ENCODE measurements around the gene SDCCAG8.

The SDCCAG8 gene

DNA sequence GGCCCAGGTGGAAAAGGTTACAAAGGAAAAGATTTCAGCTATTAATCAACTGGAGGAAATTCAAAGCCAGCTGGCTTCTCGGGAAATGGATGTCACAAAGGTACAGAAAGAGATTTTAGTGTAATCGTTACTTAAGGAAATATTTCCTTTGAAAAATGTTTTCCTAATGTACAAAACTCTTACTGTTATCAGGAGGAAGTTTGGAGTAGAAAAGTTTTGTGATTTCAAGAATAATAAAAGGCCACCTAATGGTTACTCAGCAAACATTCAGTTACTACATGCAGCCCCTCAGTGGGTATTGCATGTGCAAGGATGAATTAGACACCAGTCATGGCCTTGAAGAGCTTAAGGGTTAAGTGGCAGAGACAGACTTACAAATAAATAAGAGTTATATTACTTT, 85.2 kb downstream of the SDCCAG8 start:
- DNase-seq: no peak

DNA sequence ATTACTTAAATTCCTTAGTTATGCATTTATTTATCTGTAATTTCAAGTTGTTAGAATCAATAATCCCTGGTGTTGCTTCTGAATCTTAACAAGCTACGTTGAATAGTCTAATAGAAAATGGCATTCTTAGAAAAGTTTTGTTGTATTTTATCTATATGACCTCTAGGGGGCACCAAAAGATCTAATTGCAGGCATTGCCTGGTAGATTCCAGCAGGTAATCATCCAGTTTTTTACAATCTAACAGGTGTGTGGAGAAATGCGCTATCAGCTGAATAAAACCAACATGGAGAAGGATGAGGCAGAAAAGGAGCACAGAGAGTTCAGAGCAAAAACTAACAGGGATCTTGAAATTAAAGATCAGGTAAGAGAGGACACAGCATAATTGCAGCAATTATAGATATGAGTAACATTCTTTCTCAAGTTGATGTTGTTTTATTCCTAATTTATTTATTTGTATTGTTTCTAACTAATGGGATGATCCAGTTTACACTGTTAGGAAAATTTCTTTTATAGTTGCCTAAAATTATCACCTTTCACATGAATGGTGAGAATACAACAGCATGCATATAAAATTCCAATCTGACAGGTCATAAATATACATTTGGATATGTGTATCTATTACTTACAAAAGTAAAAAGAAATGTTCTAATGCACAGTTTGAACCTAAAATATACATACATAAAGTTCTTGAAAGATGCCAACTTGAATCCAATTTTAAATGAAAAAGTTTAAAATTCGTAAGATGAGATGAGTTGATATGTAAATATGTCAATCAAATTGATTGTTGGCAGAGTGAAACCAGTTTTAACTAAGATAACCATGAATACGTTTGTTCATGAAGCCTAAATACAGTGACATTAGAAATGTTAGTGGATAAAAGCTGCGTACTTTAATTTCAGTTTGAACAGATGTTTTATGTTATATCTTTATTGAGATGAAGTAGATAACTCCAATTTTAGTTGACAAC, 88.4 kb downstream of the SDCCAG8 start:
- DNase-seq: no peak

DNA sequence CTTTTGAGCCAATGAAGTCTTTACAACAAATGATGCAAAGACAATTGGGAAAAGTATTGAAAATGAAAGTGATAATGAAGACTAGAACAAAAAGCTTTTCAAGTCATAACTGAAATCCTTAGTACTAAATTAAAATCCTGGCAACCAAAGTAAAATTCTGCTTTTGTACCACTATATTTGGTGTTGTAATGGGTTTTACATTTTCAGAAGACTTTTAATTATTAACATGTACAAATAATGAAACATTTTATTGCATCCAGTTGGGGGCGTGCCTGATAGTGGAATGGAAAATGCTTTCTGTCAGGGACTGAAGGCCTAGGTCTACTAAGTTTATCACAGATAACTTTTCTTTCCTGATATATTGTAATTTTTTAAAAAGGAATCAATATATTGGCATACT, 89.4 kb downstream of the SDCCAG8 start:
- no peak for DNase-seq

- DNase-seq: no peak
Measured at GRCh38 chr1:243346016-243346415, 90.2 kb downstream of the SDCCAG8 start.

DNA sequence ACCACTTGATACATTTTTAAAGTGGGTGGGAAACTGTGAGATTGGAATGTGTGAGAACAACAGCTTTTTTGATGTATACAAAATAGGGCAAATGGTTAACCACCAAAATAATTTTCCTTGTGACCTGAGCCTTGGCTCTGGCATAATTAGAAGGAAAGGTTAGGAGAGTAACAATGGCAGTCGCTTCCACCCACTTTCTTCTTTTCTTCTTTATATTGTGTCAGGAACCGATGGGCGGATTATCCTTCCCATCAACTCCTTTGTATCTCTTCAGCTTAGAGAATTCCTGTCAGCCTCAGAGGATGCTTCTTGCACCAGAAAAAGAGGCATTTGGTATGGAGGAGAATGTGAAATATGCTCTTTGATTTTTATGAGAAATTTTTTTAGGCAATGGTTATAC, 90.6 kb downstream of the SDCCAG8 start:
- DNase-seq: no peak

DNA sequence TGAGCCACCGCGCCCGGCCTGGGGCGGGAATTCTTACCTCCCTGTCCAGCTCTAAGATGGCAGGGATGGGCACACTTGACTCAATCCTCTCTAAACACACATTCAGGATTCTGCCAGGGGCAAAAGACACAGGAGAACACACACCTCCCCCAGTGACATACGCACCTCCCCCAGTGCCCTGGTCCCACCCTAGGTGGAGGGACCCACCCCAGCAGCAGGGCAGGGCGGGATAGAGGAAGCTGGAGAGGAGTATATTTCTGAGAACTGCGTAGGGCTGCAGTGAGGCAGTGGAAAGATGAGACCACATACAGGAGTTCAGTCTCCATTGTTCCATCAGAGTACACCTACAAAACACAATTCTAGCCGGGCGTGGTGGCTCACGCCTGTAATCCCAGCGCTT, 92.5 kb downstream of the SDCCAG8 start:
- DNase-seq: no peak

- DNase-seq: no peak
Measured at GRCh38 chr1:243349128-243349527, 93.3 kb downstream of the SDCCAG8 start.

DNA sequence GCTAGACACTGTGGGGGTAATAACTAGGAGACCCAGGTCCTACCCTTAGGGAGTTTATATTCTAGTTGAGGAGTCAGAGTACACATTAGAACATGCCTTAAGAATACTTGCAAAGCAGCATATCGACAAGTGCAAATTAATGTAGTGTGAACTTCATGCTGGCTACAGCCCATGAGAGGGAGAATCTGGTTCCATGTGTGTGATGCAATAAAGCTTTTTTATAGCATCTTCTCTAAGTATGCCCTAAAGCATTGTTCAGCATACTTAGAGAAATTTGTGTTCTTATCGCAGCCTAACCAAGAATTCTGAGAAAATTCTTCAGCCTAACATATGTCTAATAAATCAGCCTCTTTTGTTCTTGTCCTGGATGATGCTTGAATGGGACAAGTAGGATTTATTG, 95.5 kb downstream of the SDCCAG8 start:
- no peak for DNase-seq

DNA sequence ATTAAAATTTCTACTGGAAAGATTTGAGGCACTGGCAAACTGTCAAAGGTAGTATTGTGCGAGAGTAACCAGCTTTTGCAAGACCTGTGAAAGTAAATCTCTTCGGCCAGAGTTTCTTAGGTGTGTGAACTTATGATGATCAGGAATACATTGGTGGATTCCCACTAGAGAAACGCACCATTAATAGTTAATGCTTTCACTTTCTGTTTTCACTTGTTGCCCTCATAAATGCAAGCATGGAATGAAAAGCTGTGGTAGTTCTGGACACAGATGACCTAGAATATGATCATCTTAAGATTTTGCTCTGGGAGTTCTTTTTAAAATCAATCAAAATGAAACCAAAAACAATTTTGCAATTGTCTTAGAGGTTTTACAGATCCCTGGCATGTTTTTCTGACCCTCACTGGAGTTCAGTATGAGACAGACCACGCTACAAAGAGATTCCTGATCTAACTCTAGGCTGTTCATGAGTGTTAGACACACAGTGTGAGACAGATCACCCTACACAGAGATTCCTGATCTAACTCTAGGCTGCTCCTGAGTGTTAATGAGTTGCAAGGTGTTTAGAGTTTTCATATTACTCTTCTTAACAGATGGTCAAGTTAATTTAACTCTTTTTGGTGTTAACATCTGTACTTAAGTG, 98.8 kb downstream of the SDCCAG8 start:
- no peak for DNase-seq

DNA sequence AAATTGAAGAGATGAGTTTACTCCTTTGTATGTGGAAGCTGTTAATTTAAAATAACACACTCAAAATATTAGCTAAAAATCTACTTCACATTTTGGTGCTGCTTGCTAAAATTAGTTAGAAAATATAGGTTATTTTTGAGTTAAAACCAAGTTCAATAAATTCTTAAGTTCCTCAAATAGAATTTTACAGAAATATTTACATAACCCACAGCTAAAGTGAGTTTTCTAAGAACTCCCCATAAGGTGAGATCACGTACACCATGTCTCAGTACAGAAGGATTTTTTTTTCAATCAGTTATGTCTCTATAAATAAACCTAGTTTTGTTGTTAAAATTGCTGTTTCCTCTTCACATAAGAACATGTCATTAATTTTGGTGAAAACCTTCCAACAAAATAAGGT, 108.0 kb downstream of the SDCCAG8 start:
- no peak for DNase-seq

DNA sequence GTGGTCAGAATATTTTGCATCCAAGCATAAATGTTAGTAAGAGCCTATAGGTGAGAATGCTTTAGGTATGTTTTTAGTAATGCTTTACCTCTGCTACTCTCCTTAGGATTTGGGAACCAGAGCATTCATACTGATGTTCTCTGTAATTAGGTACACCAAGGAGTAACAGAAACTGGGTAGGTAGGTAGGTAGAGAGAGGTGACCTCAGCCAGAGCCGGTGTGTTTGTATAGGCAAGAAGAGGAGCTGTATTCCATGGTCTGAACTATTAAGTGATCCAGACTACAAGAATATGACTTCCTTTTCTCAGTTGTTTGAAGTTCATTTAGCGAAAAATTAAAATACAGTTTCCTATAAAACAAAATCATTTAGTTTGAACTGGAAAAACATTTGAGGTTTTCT, 108.5 kb downstream of the SDCCAG8 start:
- no peak for DNase-seq

DNA sequence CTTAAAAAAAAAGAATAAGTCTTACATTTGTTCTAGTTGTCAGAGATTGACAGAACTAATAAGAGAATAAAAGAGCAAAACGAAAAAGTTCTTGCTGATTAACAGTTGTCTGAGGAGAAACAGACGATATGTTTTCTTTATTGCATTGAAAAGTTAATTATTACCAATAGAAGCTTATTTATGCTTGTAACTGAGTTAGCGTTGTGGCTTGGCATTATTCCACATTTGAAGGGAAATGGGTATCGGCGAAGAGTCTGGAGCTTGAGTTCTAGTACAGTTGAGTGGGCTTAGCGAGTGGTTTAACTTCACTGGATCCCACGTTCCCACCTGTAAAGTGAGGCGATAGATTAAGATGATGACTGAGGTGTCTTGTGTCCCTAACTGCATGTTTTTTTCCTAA, 109.0 kb downstream of the SDCCAG8 start:
- DNase-seq: no peak

DNA sequence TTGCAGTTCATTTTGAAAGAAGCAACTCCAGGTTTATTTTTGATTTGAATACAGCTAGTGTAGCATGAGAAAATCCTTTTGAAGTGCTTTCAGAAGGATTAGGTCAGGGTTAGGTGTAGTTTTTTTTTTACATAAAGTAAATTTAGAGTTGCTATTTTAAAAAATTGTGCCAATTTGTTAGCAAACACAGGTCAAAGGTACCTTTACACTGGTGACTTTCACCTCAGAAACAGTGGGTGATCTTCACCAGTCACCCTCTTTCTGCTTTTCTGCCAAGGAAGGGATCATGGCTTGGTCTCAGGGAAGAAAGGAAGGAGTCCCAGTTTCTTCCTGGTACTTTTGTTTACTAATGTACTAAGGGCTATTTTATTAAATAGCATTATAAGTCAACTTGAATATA, 111.5 kb downstream of the SDCCAG8 start:
- no peak for DNase-seq

DNA sequence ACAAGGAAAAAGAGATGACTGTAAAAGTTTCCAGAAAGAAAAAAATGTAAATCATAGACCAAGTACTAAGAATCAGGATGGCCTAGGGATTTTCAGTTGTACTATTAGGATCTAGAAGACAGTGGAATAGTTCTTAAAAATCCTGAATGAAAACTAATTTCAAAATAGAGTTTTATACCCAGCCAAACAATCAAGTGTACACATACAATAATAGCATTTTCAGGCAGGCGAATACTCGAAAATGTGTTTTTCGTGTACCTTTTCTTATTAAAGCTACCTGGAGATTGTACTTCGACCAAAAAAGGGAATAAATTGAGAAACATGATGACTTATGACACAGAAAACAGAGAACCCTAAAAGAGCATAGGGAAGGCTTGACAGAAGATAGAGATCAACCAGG, 118.6 kb downstream of the SDCCAG8 start:
- no peak for DNase-seq

DNA sequence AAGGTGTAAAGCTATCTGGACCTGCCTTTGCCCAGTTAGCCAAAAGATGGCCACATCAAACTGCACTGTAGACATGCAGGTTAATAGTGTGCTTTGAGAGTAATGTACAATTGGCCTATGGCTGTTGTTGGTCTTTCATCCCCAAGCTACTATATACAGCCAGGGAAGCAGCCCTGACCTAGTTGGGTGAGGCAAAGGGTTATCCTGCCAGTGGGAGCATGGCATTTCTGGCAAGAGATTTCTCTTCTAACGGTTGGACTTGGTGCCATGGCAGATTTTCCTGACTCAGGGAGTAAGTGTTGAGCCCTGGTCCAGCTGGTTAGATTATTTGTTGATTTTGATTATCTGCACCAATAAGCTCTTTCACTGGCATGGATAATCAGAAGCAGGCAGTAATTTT, 119.8 kb downstream of the SDCCAG8 start:
- no peak for DNase-seq

GRCh38 chr1:243378669-243379068, 122.8 kb downstream of the SDCCAG8 start:
- DNase-seq: no peak

- no peak for DNase-seq
Measured at GRCh38 chr1:243379208-243379607, 123.4 kb downstream of the SDCCAG8 start.

GRCh38 chr1:243379706-243380105, 123.9 kb downstream of the SDCCAG8 start:
- DNase-seq: no peak

GRCh38 chr1:243388276-243388675, 132.4 kb downstream of the SDCCAG8 start:
- DNase-seq: no peak

GRCh38 chr1:243390162-243390791, 134.4 kb downstream of the SDCCAG8 start:
- DNase-seq: no peak

GRCh38 chr1:243391355-243391754, 135.5 kb downstream of the SDCCAG8 start:
- no peak for DNase-seq

GRCh38 chr1:243393096-243393495, 137.3 kb downstream of the SDCCAG8 start:
- no peak for DNase-seq

GRCh38 chr1:243394066-243394465, 138.2 kb downstream of the SDCCAG8 start:
- DNase-seq: no peak

Measured in right hindlimb (tissue), 1 donor.